MM.1S (cell line): ENCODE results near the gene CLDN17.

Experiments
- CTCF ChIP-seq: fragments of 300-600 bp; sonication (generic); IDR thresholded peaks from 2 replicates; pipeline ENCODE4 v1.5.1; 2016; ENCODE audit warnings: antibody characterized with exemption, low read length, mixed read lengths
- EZH2 ChIP-seq: fragments of 300-600 bp; sonication (generic); optimal IDR thresholded peaks from 2 replicates; pipeline ENCODE3; 2017; ENCODE audit warnings: low read depth, mild to moderate bottlenecking, antibody characterized with exemption, low read length, mixed read lengths

DNA sequence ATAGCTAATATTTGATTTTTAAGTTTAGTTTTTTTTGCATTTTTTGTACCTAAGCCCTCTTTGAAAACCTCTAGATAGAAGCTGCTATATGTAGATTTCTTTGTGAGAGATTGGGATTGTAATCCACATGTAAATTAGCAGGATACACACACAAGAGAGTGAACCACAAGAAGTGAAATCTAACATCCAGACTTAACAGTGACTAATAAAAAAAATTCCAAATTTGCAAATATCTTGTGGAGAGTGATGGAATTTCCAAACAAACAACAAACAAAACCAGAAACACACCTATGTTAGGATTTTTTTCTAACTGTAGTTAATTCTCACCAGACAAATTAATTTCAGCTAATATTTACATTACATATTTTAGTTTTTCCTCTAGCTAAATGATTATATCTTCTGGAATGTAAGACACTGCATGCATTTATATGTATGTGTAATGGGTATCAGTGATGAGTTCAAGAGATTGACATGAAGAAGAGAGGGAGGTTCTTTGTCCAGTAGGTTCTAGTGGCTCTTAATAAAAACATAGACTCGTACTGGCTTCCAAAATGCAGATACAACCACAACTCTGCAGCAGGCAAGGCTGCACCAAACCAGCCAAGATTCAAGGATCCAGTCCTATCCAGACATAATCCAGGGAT, 12.8 kb downstream of the CLDN17 start:
- TF ChIP-seq CTCF = no peak
- no peak for TF ChIP-seq EZH2
